Keratinocyte (primary cell): Measurements from ENCODE around the gene ZMYM2.

Experiments
- EZH2 ChIP-seq: IDR thresholded peaks from one replicate; pipeline ENCODE4 v1.6.1; 2012; ENCODE audit warnings: inconsistent platforms, mild to moderate bottlenecking, low read length, moderate library complexity
- TF ChIP-seq, protein P1 (sequence below), 3 experiments: IDR thresholded peaks in 1 of 3; conservative IDR thresholded peaks in 1 of 3; optimal IDR thresholded peaks in 1 of 3; 2 replicates in 2 of 3; 3 replicates in 1 of 3; pipeline versions ENCODE3 to v1.5.1; 2011; ENCODE audit warnings: low read length in 3 of 3, mild to moderate bottlenecking in 3 of 3, moderate library complexity in 2 of 3, control low read depth in 1 of 3, inconsistent platforms in 1 of 3; ENCODE audit not compliant: insufficient read depth in 2 of 3; ENCODE audit errors: extremely low read depth in 1 of 3

GRCh38 chr13:20130012-20130411, 171.5 kb downstream of the ZMYM2 start:
- TF ChIP-seq, protein P1, sequence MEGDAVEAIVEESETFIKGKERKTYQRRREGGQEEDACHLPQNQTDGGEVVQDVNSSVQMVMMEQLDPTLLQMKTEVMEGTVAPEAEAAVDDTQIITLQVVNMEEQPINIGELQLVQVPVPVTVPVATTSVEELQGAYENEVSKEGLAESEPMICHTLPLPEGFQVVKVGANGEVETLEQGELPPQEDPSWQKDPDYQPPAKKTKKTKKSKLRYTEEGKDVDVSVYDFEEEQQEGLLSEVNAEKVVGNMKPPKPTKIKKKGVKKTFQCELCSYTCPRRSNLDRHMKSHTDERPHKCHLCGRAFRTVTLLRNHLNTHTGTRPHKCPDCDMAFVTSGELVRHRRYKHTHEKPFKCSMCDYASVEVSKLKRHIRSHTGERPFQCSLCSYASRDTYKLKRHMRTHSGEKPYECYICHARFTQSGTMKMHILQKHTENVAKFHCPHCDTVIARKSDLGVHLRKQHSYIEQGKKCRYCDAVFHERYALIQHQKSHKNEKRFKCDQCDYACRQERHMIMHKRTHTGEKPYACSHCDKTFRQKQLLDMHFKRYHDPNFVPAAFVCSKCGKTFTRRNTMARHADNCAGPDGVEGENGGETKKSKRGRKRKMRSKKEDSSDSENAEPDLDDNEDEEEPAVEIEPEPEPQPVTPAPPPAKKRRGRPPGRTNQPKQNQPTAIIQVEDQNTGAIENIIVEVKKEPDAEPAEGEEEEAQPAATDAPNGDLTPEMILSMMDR (optimal IDR thresholded peaks at IDR 0.05 in 1 of 3, IDR thresholded peaks at IDR 0.05 in 1 of 3, conservative IDR thresholded peaks at IDR 0.05 in 1 of 3; ENCODE audit: extremely low read depth in 1 of 3, insufficient read depth in 2 of 3, low read length in 3 of 3) = no peak
- peak; percentile 29 for TF ChIP-seq EZH2
